IMR-90 (cell line): ENCODE measurements around the gene PSKH1. TPM values are rescaled to one million over a fixed set of nuclear protein-coding genes. Genes with fewer than 3 reads are reported as not detected.

Experiments
- ATAC-seq: fragments of 200-7000 bp; cut with Tn5 transposase; 2 replicates; pipeline ENCODE4 v1.9.1; 2020; ENCODE audit warnings: low read depth, mild to moderate bottlenecking, moderate library complexity
- BruUV-seq: library from RNA; stranded (reverse); fragments of 400-500 nt; replicated peaks from 2 replicates; lab custom pipeline; 2021; lab: Mats Ljungman, UMichigan
- CTCF ChIA-PET: fragments of 300-600 bp; formaldehyde crosslinking; extraction: SDS; loops from one replicate; lab custom pipeline; 2021; ENCODE audit warnings: antibody characterized with exemption; lab: Yijun Ruan, JAX
- POLR2A ChIA-PET: fragments of 300-600 bp; sonication (Branson Sonifier 250); formaldehyde crosslinking; loops from one replicate; lab custom pipeline; 2022; ENCODE audit warnings: antibody characterized with exemption; ENCODE audit not compliant: unreplicated experiment; lab: Charles Lee
- DNase-seq: peaks from one replicate; pipeline ENCODE4 v3.0.0; 2013
- H2AFZ ChIP-seq: replicated peaks from 2 replicates; pipeline ENCODE3; 2013; ENCODE audit warnings: low read length, mild to moderate bottlenecking; ENCODE audit not compliant: poor library complexity
- H2AK5ac ChIP-seq: 2 replicates; pipeline ENCODE4 v1.6.1; 2013; ENCODE audit warnings: low read depth, low read length, inconsistent platforms
- H2AK9ac ChIP-seq: replicated peaks from 2 replicates; pipeline ENCODE3; 2013; ENCODE audit warnings: mild to moderate bottlenecking, low read depth, low read length, moderate library complexity; ENCODE audit not compliant: poor library complexity
- H2BK120ac ChIP-seq: 2 replicates; pipeline ENCODE4 v1.6.1; 2013; ENCODE audit warnings: low read depth, low read length, inconsistent platforms
- H2BK15ac ChIP-seq: 3 replicates; pipeline ENCODE4 v1.6.1; 2013; ENCODE audit warnings: low read depth, low read length, inconsistent platforms
- H2BK20ac ChIP-seq: 2 replicates; pipeline ENCODE4 v1.6.1; 2013; ENCODE audit warnings: low read depth, mild to moderate bottlenecking, inconsistent platforms, low read length, moderate library complexity
- H2BK5ac ChIP-seq: 2 replicates; pipeline ENCODE4 v1.6.1; 2013; ENCODE audit warnings: mild to moderate bottlenecking, low read depth, low read length, inconsistent platforms; ENCODE audit not compliant: poor library complexity, severe bottlenecking
- H3K14ac ChIP-seq: replicated peaks from 2 replicates; pipeline ENCODE4 v1.6.1; 2013; ENCODE audit warnings: low read depth, low read length, inconsistent platforms
- H3K18ac ChIP-seq: 2 replicates; pipeline ENCODE4 v1.6.1; 2013; ENCODE audit warnings: low read depth, low read length, control low read depth
- H3K23ac ChIP-seq: 2 replicates; pipeline ENCODE4 v1.6.1; 2013; ENCODE audit warnings: low read depth, low read length, inconsistent platforms
- H3K27ac ChIP-seq: 2 replicates; pipeline ENCODE4 v1.5.1; 2013; ENCODE audit warnings: mild to moderate bottlenecking, control low read depth, low read length; ENCODE audit not compliant: insufficient read depth
- H3K27me3 ChIP-seq: 2 replicates; pipeline ENCODE4 v1.6.1; 2013; ENCODE audit warnings: low read length; ENCODE audit not compliant: control insufficient read depth, insufficient read depth
- H3K36me3 ChIP-seq: 2 replicates; pipeline ENCODE4 v1.6.1; 2013; ENCODE audit warnings: low read length, mixed read lengths; ENCODE audit not compliant: control insufficient read depth, insufficient read depth
- H3K4ac ChIP-seq: 2 replicates; pipeline ENCODE4 v1.6.1; 2013; ENCODE audit warnings: low read depth, low read length, inconsistent platforms
- H3K4me1 ChIP-seq: 2 replicates; pipeline ENCODE4 v1.6.1; 2013; ENCODE audit warnings: low read length, mixed read lengths; ENCODE audit not compliant: control insufficient read depth, insufficient read depth
- H3K4me2 ChIP-seq: 2 replicates; pipeline ENCODE4 v1.6.1; 2013; ENCODE audit warnings: low read depth, mild to moderate bottlenecking, control low read depth, low read length, moderate library complexity
- H3K4me3 ChIP-seq: 2 replicates; pipeline ENCODE4 v1.5.1; 2013; ENCODE audit warnings: low read depth, mild to moderate bottlenecking, control low read depth, low read length, moderate library complexity; ENCODE audit not compliant: insufficient read depth
- H3K56ac ChIP-seq: 2 replicates; pipeline ENCODE4 v1.6.1; 2013; ENCODE audit warnings: low read length, inconsistent platforms; ENCODE audit not compliant: insufficient read depth; ENCODE audit errors: extremely low read depth
- H3K79me1 ChIP-seq, 2 experiments: 2 replicates each; pipeline ENCODE4 v1.6.1; 2013; ENCODE audit warnings: low read length in 2 of 2, inconsistent platforms in 1 of 2, low read depth in 1 of 2
- H3K9ac ChIP-seq: 2 replicates; pipeline ENCODE4 v1.6.1; 2013; ENCODE audit warnings: low read depth, low read length, control low read depth
- H3K9me1 ChIP-seq: 2 replicates; pipeline ENCODE4 v1.6.1; 2013; ENCODE audit warnings: low read length, inconsistent platforms; ENCODE audit not compliant: insufficient read depth
- H3K9me3 ChIP-seq: 2 replicates; pipeline ENCODE4 v1.6.1; 2013; ENCODE audit warnings: low read length; ENCODE audit not compliant: control insufficient read depth, insufficient read depth
- H4K20me1 ChIP-seq: 2 replicates; pipeline ENCODE4 v1.6.1; 2013; ENCODE audit warnings: low read length, inconsistent platforms; ENCODE audit not compliant: insufficient read depth
- H4K5ac ChIP-seq: 2 replicates; pipeline ENCODE4 v1.6.1; 2013; ENCODE audit warnings: mild to moderate bottlenecking, low read depth, low read length, control low read depth
- H4K8ac ChIP-seq, 2 experiments: 2 replicates each; pipeline ENCODE4 v1.6.1; 2013; ENCODE audit warnings: low read depth in 2 of 2, low read length in 2 of 2, control low read depth in 1 of 2, inconsistent platforms in 1 of 2
- H4K91ac ChIP-seq: 2 replicates; pipeline ENCODE4 v1.6.1; 2013; ENCODE audit warnings: low read depth, low read length, inconsistent platforms; ENCODE audit not compliant: insufficient read depth
- BHLHE40 ChIP-seq: fragments of 150-350 bp; IDR thresholded peaks from 2 replicates; pipeline ENCODE4 v1.6.1; 2016; ENCODE audit warnings: mild to moderate bottlenecking, low read depth, low read length
- CHD1 ChIP-seq: IDR thresholded peaks from 2 replicates; pipeline ENCODE4 v1.6.1; 2012; ENCODE audit warnings: low read depth, low read length, improper control_type of control experiment
- FOS ChIP-seq: fragments of 150-350 bp; IDR thresholded peaks from 2 replicates; pipeline ENCODE4 v1.6.1; 2016; ENCODE audit warnings: low read depth, low read length
- MAFK ChIP-seq: IDR thresholded peaks from 2 replicates; pipeline ENCODE4 v1.6.1; 2012; ENCODE audit warnings: low read depth, low read length, improper control_type of control experiment
- MAZ ChIP-seq: IDR thresholded peaks from 2 replicates; pipeline ENCODE4 v1.6.1; 2012; ENCODE audit warnings: low read depth, mild to moderate bottlenecking, low read length, improper control_type of control experiment, moderate library complexity, borderline replicate concordance
- MXI1 ChIP-seq: IDR thresholded peaks from 2 replicates; pipeline ENCODE4 v1.6.1; 2012; ENCODE audit warnings: low read depth, mild to moderate bottlenecking, low read length, moderate library complexity, borderline replicate concordance
- NFE2L2 ChIP-seq: fragments of 150-350 bp; IDR thresholded peaks from 2 replicates; pipeline ENCODE4 v1.6.1; 2016; ENCODE audit warnings: low read depth, mild to moderate bottlenecking, low read length
- POLR2A ChIP-seq: IDR thresholded peaks from 2 replicates; pipeline ENCODE4 v1.6.1; 2012; ENCODE audit warnings: mild to moderate bottlenecking, low read depth, low read length
- RAD21 ChIP-seq: IDR thresholded peaks from 2 replicates; pipeline ENCODE4 v1.6.1; 2012; ENCODE audit warnings: low read length, improper control_type of control experiment
- RFX5 ChIP-seq: IDR thresholded peaks from 2 replicates; pipeline ENCODE4 v1.8.0; 2012; ENCODE audit warnings: low read depth, mild to moderate bottlenecking, low read length, moderate library complexity
- WGBS, 2 experiments: methylation state at CpG; one replicate each; pipeline versions ENCODE4 v1.1.5 to v1.1.7; 2013; ENCODE audit warnings: missing lambda C conversion rate in 2 of 2; ENCODE audit not compliant: insufficient read length in 1 of 2; ENCODE audit errors: extremely low coverage in 2 of 2; 5-methylcytosine and 5-hydroxymethylcytosine counted together
- dilution Hi-C: fragments of 300-500 bp; cut with HindIII; formaldehyde crosslinking; loops from one replicate; pipeline ENCODE4 v1.14.3; 2018; ENCODE audit warnings: low sequenced_read_pairs; ENCODE audit not compliant: unreplicated experiment
- in situ Hi-C: fragments of 300-500 bp; cut with MboI; formaldehyde crosslinking; loops from 3 replicates; pipeline ENCODE4 v1.14.3; 2019; ENCODE audit warnings: low sequenced_read_pairs, inconsistent platforms, mixed read lengths
- intact Hi-C: fragments of 100-400 bp; cut with micrococcal nuclease; formaldehyde crosslinking; loops from 2 replicates; pipeline ENCODE4 v1.10.0; 2022
- polyA plus RNA-seq, 3 experiments: library from polyadenylated mRNA; depleted of rRNA; stranded (reverse); fragments of >200 nt; gene quantifications; 2 replicates each; pipeline ENCODE4 v1.2.3, GENCODE V29; 2012; ENCODE audit warnings: low replicate concordance in 1 of 3
- total RNA-seq: library from RNA; depleted of rRNA; stranded (reverse); fragments of >200 nt; gene quantifications from 2 replicates; pipeline ENCODE4 v1.2.3, GENCODE V29; 2012

The PSKH1 gene
- total and polyA plus RNA-seq, 2 of the 4 experiments (the other 2 are of a cell fraction): 11.5 to 26.7 TPM

DNA sequence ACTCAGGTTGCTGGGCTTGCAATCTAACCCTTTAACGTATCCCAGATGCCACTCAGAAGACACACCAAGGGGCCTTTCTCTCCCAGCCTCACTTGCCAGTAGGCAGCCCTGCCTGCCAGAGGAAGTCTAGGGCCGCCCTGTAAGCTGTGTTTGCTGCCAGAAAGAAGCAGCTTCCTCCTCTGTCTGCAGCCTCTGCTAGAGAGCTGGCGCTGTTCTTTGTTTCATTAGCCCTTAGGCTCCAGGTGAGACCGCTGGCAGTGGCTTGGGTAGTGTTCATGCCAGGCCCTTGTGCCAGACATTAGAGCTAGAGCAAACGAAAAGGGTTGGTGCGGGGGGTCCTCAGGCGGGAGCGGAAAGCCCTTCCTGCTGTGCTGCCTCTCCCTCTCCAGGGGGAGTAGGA is 29.7 kb downstream of the PSKH1 start:
- no peak overlapping the region for H2BK20ac ChIP-seq
- no peak overlapping the region for H3K23ac ChIP-seq
- no peak overlapping the region for H2BK5ac ChIP-seq
- no peak overlapping the region for H4K91ac ChIP-seq
- H3K4ac ChIP-seq: no peak overlapping the region
- H3K4me2 ChIP-seq: no peak overlapping the region
- H3K9me3 ChIP-seq: no peaks in the 10 kb centered on the region
- CTCF ChIA-PET: interaction anchor here (0.8 kb wide), 1 partner anchor 39 kb away, joined by 3 read pairs; no protein-coding TSS in a partner anchor
- H3K79me1 ChIP-seq: peaks cover 19 to 70% of the 10 kb centered on the region in 2 experiments
- no peak overlapping the region for H4K5ac ChIP-seq
- dilution Hi-C loops (no loop called here), in situ Hi-C loops (no loop called here), intact Hi-C loops (no loop called here)
- no peak overlapping the region for H3K4me3 ChIP-seq
- no peak overlapping the region for H4K8ac ChIP-seq
- no peak overlapping the region for H2BK120ac ChIP-seq
- POLR2A ChIA-PET: no interaction called here
- no peak overlapping the region for H2AK5ac ChIP-seq
- no CpG with 5 or more reads among the region's 8 CpGs for WGBS, 2 experiments
- no peak overlapping the region for H2AFZ ChIP-seq
- peaks cover 3% of the 10 kb centered on the region for H3K4me1 ChIP-seq
- no peak overlapping the region for H3K9ac ChIP-seq
- ATAC-seq: no peak
- BruUV-seq: no TSS peak
- no peaks in the 10 kb centered on the region for H3K27me3 ChIP-seq
- no peak overlapping the region for H2BK15ac ChIP-seq
- no peak overlapping the region for H3K27ac ChIP-seq
- H3K56ac ChIP-seq: no peak overlapping the region
- no peak overlapping the region for H3K14ac ChIP-seq
- peaks cover 13% of the 10 kb centered on the region for H3K9me1 ChIP-seq
- DNase-seq: no peak
- TF ChIP-seq CHD1 (no peak), RFX5 (no peak), NFE2L2 (no peak), RAD21 (no peak), MAFK (no peak), POLR2A (no peak), BHLHE40 (no peak), MAZ (no peak), MXI1 (no peak), FOS (no peak)
- peaks cover 22% of the 10 kb centered on the region for H3K36me3 ChIP-seq
- H4K20me1 ChIP-seq: peaks cover 74% of the 10 kb centered on the region
- H3K18ac ChIP-seq: no peak overlapping the region
- no peak overlapping the region for H2AK9ac ChIP-seq
